Mesenchymal stem cell (in vitro differentiated cells and primary cell): Measurements from ENCODE around the gene CSHL1.

Experiments used
- DNase-seq: peaks from one replicate; pipeline ENCODE4 v3.0.0-alpha.2; 2013
- H2AFZ ChIP-seq: one replicate; pipeline ENCODE4 v1.6.1; 2013; ENCODE audit warnings: low read depth, mild to moderate bottlenecking, control low read depth, inconsistent platforms, low read length, moderate library complexity
- H2AK5ac ChIP-seq: 2 replicates; pipeline ENCODE4 v1.6.1; 2013; ENCODE audit warnings: low read length, moderate library complexity, mild to moderate bottlenecking, inconsistent platforms; ENCODE audit not compliant: severe bottlenecking
- H2BK120ac ChIP-seq: one replicate; pipeline ENCODE4 v1.6.1; 2013; ENCODE audit warnings: low read depth, mild to moderate bottlenecking, inconsistent platforms, low read length, moderate library complexity
- H2BK12ac ChIP-seq, 2 experiments: one replicate each; pipeline ENCODE4 v1.6.1; 2013; ENCODE audit warnings: inconsistent platforms in 2 of 2, low read length in 2 of 2, mild to moderate bottlenecking in 2 of 2, moderate library complexity in 2 of 2, control low read depth in 1 of 2
- H2BK15ac ChIP-seq: one replicate; pipeline ENCODE4 v1.6.1; 2013; ENCODE audit warnings: mild to moderate bottlenecking, low read depth, inconsistent platforms; ENCODE audit not compliant: poor library complexity, severe bottlenecking
- H2BK5ac ChIP-seq: 2 replicates; pipeline ENCODE4 v1.6.1; 2013; ENCODE audit warnings: low read depth, mild to moderate bottlenecking, low read length, control low read depth, inconsistent platforms; ENCODE audit not compliant: poor library complexity, severe bottlenecking
- H3K14ac ChIP-seq, 2 experiments: one replicate each; pipeline ENCODE4 v1.6.1; 2013; ENCODE audit warnings: inconsistent platforms in 2 of 2, low read length in 2 of 2, control low read depth in 1 of 2, mild to moderate bottlenecking in 1 of 2, moderate library complexity in 1 of 2
- H3K18ac ChIP-seq, 2 experiments: one replicate each; pipeline ENCODE4 v1.6.1; 2013; ENCODE audit warnings: inconsistent platforms in 2 of 2, low read length in 2 of 2, control low read depth in 1 of 2, low read depth in 1 of 2, mild to moderate bottlenecking in 1 of 2
- H3K23ac ChIP-seq, 2 experiments: one replicate each; pipeline ENCODE4 v1.6.1; 2013; ENCODE audit warnings: inconsistent platforms in 2 of 2, low read length in 2 of 2, mild to moderate bottlenecking in 2 of 2, moderate library complexity in 2 of 2, control low read depth in 1 of 2
- H3K27ac ChIP-seq: 2 replicates; pipeline ENCODE4 v1.5.1; 2013; ENCODE audit warnings: mild to moderate bottlenecking, moderate library complexity, low read length, control low read depth, inconsistent platforms; ENCODE audit not compliant: poor library complexity, severe bottlenecking
- H3K27me3 ChIP-seq, 2 experiments: 2 replicates each; pipeline versions ENCODE4 v1.6.1 to v1.7.0; 2013; ENCODE audit warnings: low read length in 2 of 2, mild to moderate bottlenecking in 2 of 2, moderate library complexity in 2 of 2, control low read depth in 1 of 2, inconsistent platforms in 1 of 2; ENCODE audit not compliant: control insufficient read depth in 1 of 2, insufficient read depth in 1 of 2
- H3K36me3 ChIP-seq, 2 experiments: 2 replicates each; pipeline versions ENCODE4 v1.6.1 to v1.7.0; 2013; ENCODE audit warnings: low read length in 2 of 2, control low read depth in 1 of 2, inconsistent platforms in 1 of 2, low read depth in 1 of 2, mild to moderate bottlenecking in 1 of 2; ENCODE audit not compliant: insufficient read depth in 2 of 2, control insufficient read depth in 1 of 2
- H3K4ac ChIP-seq, 2 experiments: one replicate each; pipeline ENCODE4 v1.6.1; 2013; ENCODE audit warnings: inconsistent platforms in 2 of 2, low read length in 2 of 2, mild to moderate bottlenecking in 2 of 2, moderate library complexity in 2 of 2, control low read depth in 1 of 2, low read depth in 1 of 2
- H3K4me1 ChIP-seq: 2 replicates; pipeline ENCODE4 v1.6.1; 2013; ENCODE audit warnings: low read depth, low read length, control low read depth; ENCODE audit not compliant: control insufficient read depth, insufficient read depth
- H3K4me2 ChIP-seq: 2 replicates; pipeline ENCODE4 v1.6.1; 2013; ENCODE audit warnings: low read length, mild to moderate bottlenecking, inconsistent platforms; ENCODE audit not compliant: poor library complexity, severe bottlenecking
- H3K4me3 ChIP-seq, 2 experiments: 2 replicates each; pipeline versions ENCODE4 v1.5.1 to v1.7.0; 2013; ENCODE audit warnings: low read length in 2 of 2, mild to moderate bottlenecking in 2 of 2, control low read depth in 1 of 2, low read depth in 1 of 2; ENCODE audit not compliant: insufficient read depth in 1 of 2
- H3K79me1 ChIP-seq: replicated peaks from 2 replicates; pipeline ENCODE4 v1.6.1; 2013; ENCODE audit warnings: mild to moderate bottlenecking, control low read depth, low read length, inconsistent platforms; ENCODE audit not compliant: poor library complexity, severe bottlenecking
- H3K9ac ChIP-seq: 2 replicates; pipeline ENCODE4 v1.7.0; 2013; ENCODE audit warnings: mild to moderate bottlenecking, low read length, moderate library complexity
- H3K9me3 ChIP-seq: 2 replicates; pipeline ENCODE4 v1.7.0; 2013; ENCODE audit warnings: mild to moderate bottlenecking, low read length; ENCODE audit not compliant: control insufficient read depth
- H4K8ac ChIP-seq: one replicate; pipeline ENCODE4 v1.6.1; 2013; ENCODE audit warnings: inconsistent platforms, mild to moderate bottlenecking, low read length, moderate library complexity
- H4K91ac ChIP-seq: one replicate; pipeline ENCODE4 v1.6.1; 2013; ENCODE audit warnings: mild to moderate bottlenecking, low read length, inconsistent platforms
- WGBS: methylation state at CpG from one replicate; pipeline ENCODE4 v1.1.7; 2013; ENCODE audit warnings: mixed read lengths; 5-methylcytosine and 5-hydroxymethylcytosine counted together

Gene CSHL1

GRCh38 chr17:63929860-63930766, 19.1 kb upstream of the CSHL1 start:
- Histone ChIP-seq H3K27ac (no peak overlapping the region), H3K9ac (no peak overlapping the region)
- 94% methylated on average over 23 of the region's 24 CpGs for WGBS

GRCh38 chr17:63928966-63929695, 18.1 kb upstream of the CSHL1 start:
- no peak overlapping the region for H2AK5ac ChIP-seq
- H2BK120ac ChIP-seq: no peak overlapping the region
- no peak overlapping the region for H3K4me2 ChIP-seq
- H3K9me3 ChIP-seq: no peaks in the 10 kb centered on the region
- no peaks in the 10 kb centered on the region for H3K36me3 ChIP-seq
- H3K4ac ChIP-seq: no peak overlapping the region
- no peak overlapping the region for H3K18ac ChIP-seq
- no peak overlapping the region for H3K9ac ChIP-seq
- no peak overlapping the region for H3K27ac ChIP-seq
- no peak overlapping the region for H3K4me3 ChIP-seq
- H2BK12ac ChIP-seq: no peak overlapping the region
- H3K4me1 ChIP-seq: no peaks in the 10 kb centered on the region
- no peak overlapping the region for H4K91ac ChIP-seq
- peaks cover 3 to 37% of the 10 kb centered on the region in 2 experiments for H3K27me3 ChIP-seq
- H2AFZ ChIP-seq: no peak overlapping the region
- WGBS: 85% methylated on average over 10 of the region's 10 CpGs
- H2BK15ac ChIP-seq: no peak overlapping the region
- no peak overlapping the region for H4K8ac ChIP-seq
- no peak overlapping the region for H3K23ac ChIP-seq
- H3K14ac ChIP-seq: no peak overlapping the region
- no peak overlapping the region for H2BK5ac ChIP-seq
- DNase-seq: no peak
- H3K79me1 ChIP-seq: no peaks in the 10 kb centered on the region

More at GRCh38 chr17:63929860-63930766, 19.1 kb upstream of the CSHL1 start:
- no peak overlapping the region for H3K14ac ChIP-seq
- no peak overlapping the region for H2BK120ac ChIP-seq
- DNase-seq: no peak
- no peak overlapping the region for H4K91ac ChIP-seq
- no peak overlapping the region for H2BK12ac ChIP-seq
- H3K4ac ChIP-seq: no peak overlapping the region
- H3K4me3 ChIP-seq: no peak overlapping the region
- H3K27me3 ChIP-seq: peaks cover 10 to 41% of the 10 kb centered on the region in 2 experiments
- no peaks in the 10 kb centered on the region for H3K79me1 ChIP-seq
- H3K9me3 ChIP-seq: no peaks in the 10 kb centered on the region
- H3K4me2 ChIP-seq: no peak overlapping the region
- H3K36me3 ChIP-seq: no peaks in the 10 kb centered on the region
- H2AK5ac ChIP-seq: no peak overlapping the region
- no peak overlapping the region for H2BK5ac ChIP-seq
- H3K4me1 ChIP-seq: no peaks in the 10 kb centered on the region
- H2BK15ac ChIP-seq: no peak overlapping the region
- H3K23ac ChIP-seq: no peak overlapping the region
- H3K18ac ChIP-seq: no peak overlapping the region
- no peak overlapping the region for H2AFZ ChIP-seq
- H4K8ac ChIP-seq: no peak overlapping the region

GRCh38 chr17:63928172-63928666, 17.2 kb upstream of the CSHL1 start:
- H2BK15ac ChIP-seq: no peak overlapping the region
- H2AK5ac ChIP-seq: no peak overlapping the region
- H3K79me1 ChIP-seq: no peaks in the 10 kb centered on the region
- no peak overlapping the region for H3K9ac ChIP-seq
- no peak overlapping the region for H3K4ac ChIP-seq
- H3K27ac ChIP-seq: no peak overlapping the region
- no peak overlapping the region for H2AFZ ChIP-seq
- WGBS: 95% methylated on average over 10 of the region's 10 CpGs
- H3K9me3 ChIP-seq: no peaks in the 10 kb centered on the region
- no peak overlapping the region for H3K14ac ChIP-seq
- peaks cover 3 to 29% of the 10 kb centered on the region in 2 experiments for H3K27me3 ChIP-seq
- H2BK120ac ChIP-seq: no peak overlapping the region
- H3K4me2 ChIP-seq: no peak overlapping the region
- H4K8ac ChIP-seq: no peak overlapping the region
- no peak overlapping the region for H3K23ac ChIP-seq
- no peaks in the 10 kb centered on the region for H3K36me3 ChIP-seq
- H2BK5ac ChIP-seq: no peak overlapping the region
- no peak overlapping the region for H4K91ac ChIP-seq
- H3K4me1 ChIP-seq: no peaks in the 10 kb centered on the region
- no peak for DNase-seq
- no peak overlapping the region for H3K18ac ChIP-seq
- no peak overlapping the region for H3K4me3 ChIP-seq
- H2BK12ac ChIP-seq: no peak overlapping the region
